Measurements from ENCODE around the gene C19orf25. TPM values are rescaled to one million over a fixed set of nuclear protein-coding genes. Genes with fewer than 3 reads are reported as not detected.

C19orf25 gene
- total and polyA plus RNA-seq, 2 of the 13 experiments (the other 11 are each of a cell fraction or from before 2014, with no cell fraction given), result 14.2 to 32.4 TPM

GRCh38 chr19:1468821-1469254, 10.2 kb downstream of the C19orf25 start (continued):
- TF ChIP-seq ARID5B (CRISPR knock-in tag; IDR thresholded peaks at IDR 0.05) (no peak), AKAP8 (CRISPR knock-in tag; IDR thresholded peaks at IDR 0.05) (peak; percentile 69; the same call in 1 of the 2 replicates), ELF1 (CRISPR knock-in tag; IDR thresholded peaks at IDR 0.05) (no peak), IKZF5 (CRISPR knock-in tag; IDR thresholded peaks at IDR 0.05) (no peak), ZMYM3 (CRISPR knock-in tag; IDR thresholded peaks at IDR 0.05) (no peak), SATB2 (CRISPR knock-in tag; IDR thresholded peaks at IDR 0.05) (no peak), CENPT (CRISPR knock-in tag; IDR thresholded peaks at IDR 0.05; ENCODE audit: low read depth) (no peak), KLF16 (CRISPR knock-in tag; IDR thresholded peaks at IDR 0.05) (no peak), ZFX (CRISPR knock-in tag; IDR thresholded peaks at IDR 0.05; ENCODE audit: low read depth) (peak; percentile 32; the same call in 1 of the 2 replicates), CBX2 (IDR thresholded peaks at IDR 0.05; ENCODE audit: low read depth, low read length) (no peak), CBX2 (CRISPR knock-in tag; IDR thresholded peaks at IDR 0.05; ENCODE audit: low read depth) (no peak), ZNF260 (CRISPR knock-in tag; IDR thresholded peaks at IDR 0.05; ENCODE audit: borderline replicate concordance, low read depth) (no peak), ISX (CRISPR knock-in tag; conservative IDR thresholded peaks at IDR 0.05) (no peak), ZNF720 (CRISPR knock-in tag; IDR thresholded peaks at IDR 0.05) (no peak), MTF1 (CRISPR knock-in tag; IDR thresholded peaks at IDR 0.05) (no peak), ZNF747 (CRISPR knock-in tag; IDR thresholded peaks at IDR 0.05; ENCODE audit: borderline replicate concordance) (no peak), REL (CRISPR knock-in tag; conservative IDR thresholded peaks at IDR 0.05) (no peak), RAD21 (CRISPR knock-in tag; IDR thresholded peaks at IDR 0.05) (no peak), ZNF567 (CRISPR knock-in tag; IDR thresholded peaks at IDR 0.05; ENCODE audit: borderline replicate concordance) (no peak), BATF2 (CRISPR knock-in tag; IDR thresholded peaks at IDR 0.05) (no peak), PATZ1 (CRISPR knock-in tag; IDR thresholded peaks at IDR 0.05) (peak; percentile 27), NFE2 (CRISPR knock-in tag; IDR thresholded peaks at IDR 0.05) (no peak), ZBTB2 (CRISPR knock-in tag; IDR thresholded peaks at IDR 0.05; ENCODE audit: low read depth) (peak; percentile 29; the same call in 1 of the 2 replicates)
